ENCODE measurements around the gene TNFRSF18. TPM values are rescaled to one million over a fixed set of nuclear protein-coding genes. Genes with fewer than 3 reads are reported as not detected.
A peak's percentile ranks its signal among the peaks of the same experiment; 100 is the strongest.

The TNFRSF18 gene, protein sequence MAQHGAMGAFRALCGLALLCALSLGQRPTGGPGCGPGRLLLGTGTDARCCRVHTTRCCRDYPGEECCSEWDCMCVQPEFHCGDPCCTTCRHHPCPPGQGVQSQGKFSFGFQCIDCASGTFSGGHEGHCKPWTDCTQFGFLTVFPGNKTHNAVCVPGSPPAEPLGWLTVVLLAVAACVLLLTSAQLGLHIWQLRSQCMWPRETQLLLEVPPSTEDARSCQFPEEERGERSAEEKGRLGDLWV
- total RNA-seq = 0.29 TPM in 1 of 2 replicates, not detected in the other

DNA sequence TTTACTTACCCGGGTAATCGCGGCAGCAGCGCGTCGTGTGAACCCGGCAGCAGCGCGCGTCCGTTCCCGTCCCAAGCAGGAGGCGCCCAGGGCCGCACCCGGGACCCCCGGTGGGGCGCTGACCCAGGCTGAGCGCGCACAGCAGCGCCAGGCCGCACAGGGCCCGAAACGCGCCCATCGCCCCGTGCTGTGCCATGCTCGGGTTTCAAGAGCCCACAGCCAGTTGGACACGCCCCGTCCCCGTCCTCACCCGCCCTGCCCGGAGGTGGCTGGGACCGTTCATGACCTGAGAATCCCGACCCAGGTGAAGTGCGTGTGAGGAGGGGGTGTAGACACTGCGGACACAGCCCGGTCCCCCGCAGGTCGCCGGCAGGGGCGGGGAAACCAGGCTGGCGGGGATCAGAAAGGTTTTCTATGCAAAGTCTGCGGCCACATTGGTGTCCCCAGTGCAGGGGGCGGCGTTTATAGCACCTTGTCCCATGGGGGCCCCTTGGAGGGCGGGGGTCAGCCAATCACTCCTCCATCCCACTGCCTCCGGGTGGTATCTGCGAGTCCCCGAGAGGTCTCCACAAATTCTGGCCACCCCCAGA is at the start of gene TNFRSF18:
TSS of gene TNFRSF18 (minus strand) at position 217 of the 590 bp plus-strand sequence. CDS start at position 196, 21 bp downstream.
- H2AFZ ChIP-seq (ENCODE audit: low read length) = no peak within 1 kb of the TSS

DNA sequence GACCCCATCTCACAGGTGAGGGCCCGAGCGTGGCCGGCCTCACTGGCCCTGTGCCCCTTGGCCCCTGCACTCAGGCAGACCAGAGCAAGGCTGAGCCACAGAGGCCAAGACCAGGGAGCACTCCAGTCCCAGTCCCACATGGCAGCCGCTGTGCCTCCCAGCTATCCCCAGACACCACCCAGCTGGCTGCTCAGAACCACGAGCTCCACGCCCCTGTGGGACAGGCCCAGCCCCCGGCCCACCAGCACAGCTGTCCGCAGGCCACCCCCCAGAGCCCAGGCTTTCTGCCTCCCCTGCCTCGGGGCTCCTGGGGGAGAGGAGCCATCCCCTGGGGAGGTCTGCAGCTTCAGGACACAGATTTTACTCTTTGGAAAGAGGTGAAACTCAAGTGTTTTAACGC is 49.2 kb upstream of the TNFRSF18 start:
- DNase-seq (ENCODE audit: insufficient read length, low spot score, missing footprints) = peak; percentile 88
- no peaks in the 10 kb centered on the region for H3K9me3 ChIP-seq (ENCODE audit: low read depth, low read length)
- H3K4me2 ChIP-seq (ENCODE audit: insufficient read depth, low read length) = no peak overlapping the region
- H3K4me3 ChIP-seq (ENCODE audit: insufficient read depth, low read length) = no peak overlapping the region
- H3K79me2 ChIP-seq (ENCODE audit: insufficient read depth, low read length) = peaks cover 32% of the 10 kb centered on the region
- TF ChIP-seq, protein P1, sequence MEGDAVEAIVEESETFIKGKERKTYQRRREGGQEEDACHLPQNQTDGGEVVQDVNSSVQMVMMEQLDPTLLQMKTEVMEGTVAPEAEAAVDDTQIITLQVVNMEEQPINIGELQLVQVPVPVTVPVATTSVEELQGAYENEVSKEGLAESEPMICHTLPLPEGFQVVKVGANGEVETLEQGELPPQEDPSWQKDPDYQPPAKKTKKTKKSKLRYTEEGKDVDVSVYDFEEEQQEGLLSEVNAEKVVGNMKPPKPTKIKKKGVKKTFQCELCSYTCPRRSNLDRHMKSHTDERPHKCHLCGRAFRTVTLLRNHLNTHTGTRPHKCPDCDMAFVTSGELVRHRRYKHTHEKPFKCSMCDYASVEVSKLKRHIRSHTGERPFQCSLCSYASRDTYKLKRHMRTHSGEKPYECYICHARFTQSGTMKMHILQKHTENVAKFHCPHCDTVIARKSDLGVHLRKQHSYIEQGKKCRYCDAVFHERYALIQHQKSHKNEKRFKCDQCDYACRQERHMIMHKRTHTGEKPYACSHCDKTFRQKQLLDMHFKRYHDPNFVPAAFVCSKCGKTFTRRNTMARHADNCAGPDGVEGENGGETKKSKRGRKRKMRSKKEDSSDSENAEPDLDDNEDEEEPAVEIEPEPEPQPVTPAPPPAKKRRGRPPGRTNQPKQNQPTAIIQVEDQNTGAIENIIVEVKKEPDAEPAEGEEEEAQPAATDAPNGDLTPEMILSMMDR (IDR thresholded peaks at IDR 0.05; ENCODE audit: extremely low read depth, low read depth, low read length) = no peak
- H3K4me1 ChIP-seq (ENCODE audit: insufficient read depth, low read length) = no peaks in the 10 kb centered on the region
- H3K36me3 ChIP-seq (ENCODE audit: insufficient read depth, low read length) = peaks cover 59% of the 10 kb centered on the region
- peaks cover 28% of the 10 kb centered on the region for H4K20me1 ChIP-seq (ENCODE audit: insufficient read depth, low read length)
- H3K27ac ChIP-seq (ENCODE audit: low read depth, low read length) = no peak overlapping the region
- H3K27me3 ChIP-seq (ENCODE audit: insufficient read depth, low read length) = no peaks in the 10 kb centered on the region
- no peak overlapping the region for H2AFZ ChIP-seq (ENCODE audit: low read length)

More for the DNA sequence above, at the start of gene TNFRSF18:
- TF ChIP-seq, protein P1 (IDR thresholded peaks at IDR 0.05; ENCODE audit: extremely low read depth, low read depth, low read length) = no peak
- Histone ChIP-seq H3K4me3 (ENCODE audit: insufficient read depth, low read length) (peak within 1 kb of the TSS; percentile 22), H3K36me3 (ENCODE audit: insufficient read depth, low read length) (no peaks in the 10 kb centered on the region), H4K20me1 (ENCODE audit: insufficient read depth, low read length) (no peaks in the 10 kb centered on the region), H3K79me2 (ENCODE audit: insufficient read depth, low read length) (no peaks in the 10 kb centered on the region), H3K27ac (ENCODE audit: low read depth, low read length) (no peak within 1 kb of the TSS), H3K4me1 (ENCODE audit: insufficient read depth, low read length) (peaks cover 13% of the 10 kb centered on the region), H3K27me3 (ENCODE audit: insufficient read depth, low read length) (peaks cover 11% of the 10 kb centered on the region), H3K9me3 (ENCODE audit: low read depth, low read length) (no peaks in the 10 kb centered on the region), H3K4me2 (ENCODE audit: insufficient read depth, low read length) (peak within 1 kb of the TSS; percentile 28)
- DNase-seq (ENCODE audit: insufficient read length, low spot score, missing footprints) = peak; percentile 92

DNA sequence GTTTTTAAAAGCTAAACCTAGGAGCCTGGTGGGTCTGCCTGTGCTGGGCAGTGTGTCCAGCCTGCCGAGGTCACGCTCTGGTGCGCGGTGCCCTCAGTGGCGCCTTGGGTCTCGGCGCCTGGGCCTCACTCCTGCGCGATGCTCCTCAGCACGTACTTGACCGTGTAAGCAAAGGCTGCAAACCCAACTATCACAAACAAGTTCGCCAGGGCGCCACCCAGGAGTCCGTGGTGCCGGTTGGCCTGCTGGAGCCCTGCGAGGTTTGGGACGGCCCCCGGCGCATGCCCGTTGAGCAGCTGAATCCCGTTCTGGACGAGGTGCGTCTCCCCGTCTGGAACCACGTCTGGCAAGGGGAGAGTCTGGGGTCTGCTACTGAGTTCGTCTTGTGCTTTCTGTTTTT is 48.7 kb upstream of the TNFRSF18 start:
- peaks cover 24% of the 10 kb centered on the region for H4K20me1 ChIP-seq (ENCODE audit: insufficient read depth, low read length)
- peaks cover 54% of the 10 kb centered on the region for H3K36me3 ChIP-seq (ENCODE audit: insufficient read depth, low read length)
- H3K4me2 ChIP-seq (ENCODE audit: insufficient read depth, low read length) = no peak overlapping the region
- H3K79me2 ChIP-seq (ENCODE audit: insufficient read depth, low read length) = peaks cover 27% of the 10 kb centered on the region
- no peak for DNase-seq (ENCODE audit: insufficient read length, low spot score, missing footprints)
- H3K4me1 ChIP-seq (ENCODE audit: insufficient read depth, low read length) = no peaks in the 10 kb centered on the region
- TF ChIP-seq, protein P1 (IDR thresholded peaks at IDR 0.05; ENCODE audit: extremely low read depth, low read depth, low read length) = no peak
- H2AFZ ChIP-seq (ENCODE audit: low read length) = no peak overlapping the region
- no peaks in the 10 kb centered on the region for H3K27me3 ChIP-seq (ENCODE audit: insufficient read depth, low read length)
- no peak overlapping the region for H3K27ac ChIP-seq (ENCODE audit: low read depth, low read length)
- no peak overlapping the region for H3K4me3 ChIP-seq (ENCODE audit: insufficient read depth, low read length)
- H3K9me3 ChIP-seq (ENCODE audit: low read depth, low read length) = no peaks in the 10 kb centered on the region

DNA sequence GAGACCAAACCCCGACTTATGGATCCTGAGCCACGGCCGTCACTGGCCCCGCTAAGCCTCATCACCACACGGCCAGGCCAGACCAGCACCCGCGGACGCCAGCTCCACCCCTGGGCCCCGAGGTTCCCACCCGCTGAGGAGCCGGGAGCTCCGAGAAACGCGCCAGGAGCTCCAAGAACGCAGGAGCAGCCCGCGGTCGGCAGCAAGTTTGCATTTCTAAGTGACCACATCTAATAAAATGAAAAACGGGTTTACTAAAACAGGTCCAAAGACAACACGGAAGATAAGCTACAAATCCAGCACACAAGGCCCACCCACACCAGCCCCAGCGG is 48.2 kb upstream of the TNFRSF18 start:
- Histone ChIP-seq H3K27ac (ENCODE audit: low read depth, low read length) (no peak overlapping the region), H3K79me2 (ENCODE audit: insufficient read depth, low read length) (peaks cover 22% of the 10 kb centered on the region), H3K36me3 (ENCODE audit: insufficient read depth, low read length) (peaks cover 50% of the 10 kb centered on the region), H3K4me1 (ENCODE audit: insufficient read depth, low read length) (no peaks in the 10 kb centered on the region), H2AFZ (ENCODE audit: low read length) (no peak overlapping the region), H4K20me1 (ENCODE audit: insufficient read depth, low read length) (peaks cover 21% of the 10 kb centered on the region), H3K27me3 (ENCODE audit: insufficient read depth, low read length) (no peaks in the 10 kb centered on the region), H3K4me3 (ENCODE audit: insufficient read depth, low read length) (no peak overlapping the region), H3K4me2 (ENCODE audit: insufficient read depth, low read length) (no peak overlapping the region), H3K9me3 (ENCODE audit: low read depth, low read length) (no peaks in the 10 kb centered on the region)
- TF ChIP-seq, protein P1 (IDR thresholded peaks at IDR 0.05; ENCODE audit: extremely low read depth, low read depth, low read length) = no peak
- no peak for DNase-seq (ENCODE audit: insufficient read length, low spot score, missing footprints)
